Heart left ventricle (tissue), 16 donors: ENCODE results near the gene ZFP92. TPM values are rescaled to one million over a fixed set of nuclear protein-coding genes. Genes with fewer than 3 reads are reported as not detected.

Experiments used
- ATAC-seq, 4 donors: fragments of 200-7000 bp; cut with Tn5 transposase; one replicate each; pipeline ENCODE4 v1.9.1; 2020 to 2022; ENCODE audit warnings: moderate library complexity in 4 of 4, mild to moderate bottlenecking in 3 of 4, moderate number of reproducible peaks in 1 of 4
- DNase-seq, 5 donors: peaks; one replicate each; pipeline ENCODE4 v3.0.0-alpha.2; 2020
- H3K27ac ChIP-seq, 12 donors: fragments of 200-600 bp; sonication (generic) in 4 of 12; one replicate each; pipeline versions ENCODE4 v1.5.0 to v1.8.0; 2016 to 2022; ENCODE audit warnings: mild to moderate bottlenecking in 2 of 12
- H3K27me3 ChIP-seq, 9 donors: fragments of 200-600 bp; sonication (generic) in 2 of 9; one replicate each; pipeline versions ENCODE4 v1.5.1 to v1.8.0; 2016 to 2022; ENCODE audit warnings: mild to moderate bottlenecking in 3 of 9
- H3K36me3 ChIP-seq, 9 donors: fragments of 200-600 bp; sonication (generic) in 2 of 9; one replicate each; pipeline versions ENCODE4 v1.5.0 to v1.8.0; 2018 to 2022; ENCODE audit warnings: mild to moderate bottlenecking in 2 of 9
- H3K4me1 ChIP-seq, 12 donors: fragments of 200-600 bp; sonication (generic) in 4 of 12; one replicate each; pipeline versions ENCODE4 v1.5.0 to v1.8.0; 2016 to 2022; ENCODE audit warnings: mild to moderate bottlenecking in 3 of 12
- H3K4me3 ChIP-seq, 12 donors: fragments of 200-600 bp; sonication (generic) in 4 of 12; one replicate each; pipeline versions ENCODE4 v1.5.0 to v1.8.0; 2017 to 2022; ENCODE audit warnings: mild to moderate bottlenecking in 9 of 12, moderate library complexity in 4 of 12
- H3K9me3 ChIP-seq, 12 donors: fragments of 200-600 bp; sonication (generic) in 4 of 12; one replicate each; pipeline versions ENCODE4 v1.5.0 to v1.8.0; 2016 to 2022; ENCODE audit warnings: mild to moderate bottlenecking in 1 of 12
- CTCF ChIP-seq, 12 donors: fragments of 200-600 bp; sonication (generic) in 4 of 12; IDR thresholded peaks; one replicate each; pipeline versions ENCODE4 v1.5.0 to v1.8.0; 2018 to 2022; ENCODE audit warnings: antibody characterized with exemption in 12 of 12, mild to moderate bottlenecking in 5 of 12
- POLR2A ChIP-seq, 2 donors: fragments of 450-650 bp; IDR thresholded peaks; one replicate each; pipeline ENCODE4 v1.6.1; 2017; ENCODE audit warnings: antibody characterized with exemption in 2 of 2, mild to moderate bottlenecking in 2 of 2, moderate library complexity in 2 of 2
- WGBS, 4 donors: extraction: QIAGEN DNeasy Blood & Tissue Kit in 2 of 4; methylation state at CpG; one replicate each; pipeline versions ENCODE4 v1.1.5 to v1.1.7; 2013 to 2018; 5-methylcytosine and 5-hydroxymethylcytosine counted together
- intact Hi-C, 10 donors: fragments of 100-400 bp; cut with DNase I; formaldehyde crosslinking; loops; one replicate each; pipeline versions ENCODE4 v1.11.1 to v1.14.2; 2022
- polyA plus RNA-seq, 2 donors: library from polyadenylated mRNA; stranded (reverse); fragments of 200-250 nt; gene quantifications; one replicate each; pipeline ENCODE4 v1.2.3, GENCODE V29; 2013
- total RNA-seq, 9 donors: library from RNA; depleted of rRNA in 2 of 9; stranded (reverse); fragments of >200 nt in 2 of 9; fragmentation: NEBNext Ultra II Directional in 3 of 9; extraction: Animal tissue kit (Norgen Biotek cat#: 25700) in 3 of 9; gene quantifications; one replicate each; pipeline versions ENCODE4 v1.1.0 to v1.2.4, GENCODE V29; 2016 to 2023
- donor health status: ischemic (EF 13 %, LVEDD 7.1; RV severe dilation, severe dysfunction).
- donor health status: healthy with polysubstance abuse.
- donor health status: DM: no; HTN: yes; CAD: no.
- donor health status: DM: no; HTN: no; CAD: no.
- donor health status: ischemic (EF 25% LVEDD 6.9; RV normal size, moderate dysfunction).
- donor health status: ischemic (EF 25% LVEDD 5.7; RV mildly dilated, moderate dysfunction).
- donor health status: healthy.
- donor health status: DM: yes; HTN: yes; CAD: no.
- donor health status: ischemic (EF 35%, LVEDD 5.7; RV mildly dilated, moderate dysfunction).
- donor health status: nonischemic (EF 11% LVEDD 7.7; RV severe dilation, severe dysfunction).
- donor health status: DM: yes; HTN: yes; CAD: no.
- donor health status: PGD.
- donor health status: ischemic (EF 29% LVEDD 5.4; RV normal size, mild dysfunction).
- donor health status: nonischemic (EF 23%, LVEDD 6.1; RV moderate dilation, normal function).

ZFP92 gene
- total and polyA plus RNA-seq, 11 donors, result 0.22 to 1.5 (median 0.55) TPM

GRCh38 chrX:153366119-153366518 is 45.2 kb upstream of the ZFP92 start:
- no peaks in the 10 kb centered on the region for H3K9me3 ChIP-seq
- intact Hi-C loops, result no loop called here
- H3K4me3 ChIP-seq, result no peak overlapping the region
- H3K36me3 ChIP-seq, result no peaks in the 10 kb centered on the region
- TF ChIP-seq POLR2A (IDR thresholded peaks at IDR 0.05) (no peak), CTCF (IDR thresholded peaks at IDR 0.05) (no peak)
- H3K4me1 ChIP-seq, result no peaks in the 10 kb centered on the region
- DNase-seq (no peak), ATAC-seq (no peak)
- peaks cover 0 to 18% (median 0%) of the 10 kb centered on the region in 9 donors for H3K27me3 ChIP-seq
- no peak overlapping the region for H3K27ac ChIP-seq
- WGBS, 4 donors, result 74 to 86% (median 81%) methylated on average over 3 of the region's 3 CpGs

- WGBS, 4 donors, result 74 to 85% (median 80%) methylated on average over 5 of the region's 5 CpGs
- DNase-seq, result no peak
- H3K4me1 ChIP-seq, result no peaks in the 10 kb centered on the region
- H3K36me3 ChIP-seq, result no peaks in the 10 kb centered on the region
- no peaks in the 10 kb centered on the region for H3K9me3 ChIP-seq
- H3K27me3 ChIP-seq, result peaks cover 0 to 25% (median 0%) of the 10 kb centered on the region in 9 donors
- intact Hi-C loops, result no loop called here
- H3K4me3 ChIP-seq, result no peak overlapping the region
- TF ChIP-seq POLR2A (IDR thresholded peaks at IDR 0.05) (no peak), CTCF (IDR thresholded peaks at IDR 0.05) (no peak)
- no peak for ATAC-seq
- H3K27ac ChIP-seq, result no peak overlapping the region
Observed at GRCh38 chrX:153366878-153367538, 44.3 kb upstream of the ZFP92 start.

GRCh38 chrX:153370293-153371055 is 40.8 kb upstream of the ZFP92 start:
- H3K27me3 ChIP-seq, result peaks cover 0 to 24% (median 0%) of the 10 kb centered on the region in 9 donors
- no peak overlapping the region for H3K4me3 ChIP-seq
- H3K36me3 ChIP-seq, result no peaks in the 10 kb centered on the region
- TF ChIP-seq POLR2A (IDR thresholded peaks at IDR 0.05) (no peak), CTCF (IDR thresholded peaks at IDR 0.05) (no peak)
- no peaks in the 10 kb centered on the region for H3K9me3 ChIP-seq
- ATAC-seq (no peak), DNase-seq (no peak)
- intact Hi-C loops, result no loop called here
- no peaks in the 10 kb centered on the region for H3K4me1 ChIP-seq
- H3K27ac ChIP-seq, result no peak overlapping the region
- 66 to 82% (median 67%) methylated on average over 8 of the region's 8 CpGs for WGBS, 4 donors

GRCh38 chrX:153371256-153371655 is 40.0 kb upstream of the ZFP92 start:
- Histone ChIP-seq H3K36me3 (no peaks in the 10 kb centered on the region), H3K9me3 (no peaks in the 10 kb centered on the region), H3K27me3 (peaks cover 0 to 31% (median 0%) of the 10 kb centered on the region in 9 donors), H3K27ac (no peak overlapping the region), H3K4me1 (no peaks in the 10 kb centered on the region), H3K4me3 (no peak overlapping the region)
- intact Hi-C loops, result no loop called here
- 41 to 65% (median 50%) methylated on average over 3 of the region's 3 CpGs for WGBS, 4 donors
- TF ChIP-seq POLR2A (IDR thresholded peaks at IDR 0.05), result no peak
- no peak for TF ChIP-seq CTCF (IDR thresholded peaks at IDR 0.05)
- ATAC-seq, result no peak
- no peak for DNase-seq
